GM21825 (cell line): Measurements from ENCODE around the gene TTF1.

Experiments
- ATAC-seq: cut with Tn5 transposase; IDR thresholded peaks from one replicate; pipeline ENCODE4 v1.9.1; 2021; ENCODE audit warnings: mild to moderate bottlenecking, moderate library complexity; ENCODE audit not compliant: unreplicated experiment

The TTF1 gene, protein sequence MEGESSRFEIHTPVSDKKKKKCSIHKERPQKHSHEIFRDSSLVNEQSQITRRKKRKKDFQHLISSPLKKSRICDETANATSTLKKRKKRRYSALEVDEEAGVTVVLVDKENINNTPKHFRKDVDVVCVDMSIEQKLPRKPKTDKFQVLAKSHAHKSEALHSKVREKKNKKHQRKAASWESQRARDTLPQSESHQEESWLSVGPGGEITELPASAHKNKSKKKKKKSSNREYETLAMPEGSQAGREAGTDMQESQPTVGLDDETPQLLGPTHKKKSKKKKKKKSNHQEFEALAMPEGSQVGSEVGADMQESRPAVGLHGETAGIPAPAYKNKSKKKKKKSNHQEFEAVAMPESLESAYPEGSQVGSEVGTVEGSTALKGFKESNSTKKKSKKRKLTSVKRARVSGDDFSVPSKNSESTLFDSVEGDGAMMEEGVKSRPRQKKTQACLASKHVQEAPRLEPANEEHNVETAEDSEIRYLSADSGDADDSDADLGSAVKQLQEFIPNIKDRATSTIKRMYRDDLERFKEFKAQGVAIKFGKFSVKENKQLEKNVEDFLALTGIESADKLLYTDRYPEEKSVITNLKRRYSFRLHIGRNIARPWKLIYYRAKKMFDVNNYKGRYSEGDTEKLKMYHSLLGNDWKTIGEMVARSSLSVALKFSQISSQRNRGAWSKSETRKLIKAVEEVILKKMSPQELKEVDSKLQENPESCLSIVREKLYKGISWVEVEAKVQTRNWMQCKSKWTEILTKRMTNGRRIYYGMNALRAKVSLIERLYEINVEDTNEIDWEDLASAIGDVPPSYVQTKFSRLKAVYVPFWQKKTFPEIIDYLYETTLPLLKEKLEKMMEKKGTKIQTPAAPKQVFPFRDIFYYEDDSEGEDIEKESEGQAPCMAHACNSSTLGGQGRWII

GRCh38 chr9:132406554-132407122 lies at the start of gene TTF1:
Gene TTF1 (minus strand): TSS chr9:132406840. CDS start chr9:132402821, 4,019 bp downstream.
- peak; percentile 80 for ATAC-seq

DNA sequence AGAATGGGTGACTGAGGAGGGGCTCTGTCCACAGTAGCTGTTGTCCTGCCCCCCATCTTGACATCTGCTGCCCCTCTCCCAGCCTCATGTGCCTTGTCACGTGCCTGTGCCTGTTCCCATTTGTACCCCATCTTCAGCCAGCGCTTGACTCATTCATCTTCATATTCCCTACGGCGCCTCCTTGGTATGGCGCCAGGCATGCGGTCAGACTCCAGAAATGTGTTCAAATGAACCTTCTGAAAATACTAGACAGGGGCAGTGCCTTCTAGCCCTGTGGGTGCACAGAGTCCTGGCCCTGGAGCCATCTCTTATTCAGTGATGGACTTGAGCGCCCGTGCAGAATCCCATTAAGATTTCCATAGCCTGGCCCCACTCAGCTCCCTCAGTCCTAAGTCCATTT lies 49.6 kb upstream of the TTF1 start:
- ATAC-seq = no peak

DNA sequence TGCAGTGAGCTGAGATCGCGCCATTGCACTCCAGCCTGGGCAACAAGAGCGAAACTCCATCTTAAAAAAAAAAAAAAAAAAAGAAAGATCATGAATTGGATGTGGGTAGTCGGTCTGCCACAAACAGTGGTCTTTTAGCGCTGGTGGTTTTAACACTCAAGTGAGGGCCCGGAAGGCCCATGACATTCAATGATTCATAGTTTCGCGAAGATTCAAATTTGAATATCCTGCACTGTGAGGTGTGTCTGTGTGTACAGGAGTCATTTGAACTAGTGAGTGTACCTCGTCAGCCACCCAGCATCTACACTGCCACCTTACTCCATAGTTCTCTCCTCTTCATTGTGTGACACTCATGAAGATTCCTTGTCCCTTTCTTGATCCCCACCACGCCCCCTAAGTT lies 44.6 kb upstream of the TTF1 start:
- ATAC-seq = no peak

DNA sequence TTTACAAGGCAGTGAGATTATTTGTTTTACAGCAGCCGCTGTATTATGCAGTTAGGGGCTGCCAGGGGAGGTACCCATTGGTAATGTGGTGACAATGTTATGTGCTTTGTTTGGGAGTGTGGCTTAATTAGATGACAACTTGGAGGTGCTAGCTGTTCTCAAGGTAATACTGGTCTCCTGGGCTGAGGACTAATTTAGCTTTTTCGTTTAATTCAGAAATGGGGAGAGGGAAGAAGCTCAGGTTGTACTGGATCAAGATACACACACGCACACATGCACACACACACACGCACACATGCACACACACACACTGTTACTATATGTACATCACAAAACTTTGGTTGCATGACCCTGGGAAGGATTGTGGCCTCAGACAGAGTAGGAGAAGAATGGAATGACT lies 41.3 kb upstream of the TTF1 start:
- ATAC-seq = no peak

GRCh38 chr9:132447346-132447745 lies 40.7 kb upstream of the TTF1 start:
- ATAC-seq = no peak

DNA sequence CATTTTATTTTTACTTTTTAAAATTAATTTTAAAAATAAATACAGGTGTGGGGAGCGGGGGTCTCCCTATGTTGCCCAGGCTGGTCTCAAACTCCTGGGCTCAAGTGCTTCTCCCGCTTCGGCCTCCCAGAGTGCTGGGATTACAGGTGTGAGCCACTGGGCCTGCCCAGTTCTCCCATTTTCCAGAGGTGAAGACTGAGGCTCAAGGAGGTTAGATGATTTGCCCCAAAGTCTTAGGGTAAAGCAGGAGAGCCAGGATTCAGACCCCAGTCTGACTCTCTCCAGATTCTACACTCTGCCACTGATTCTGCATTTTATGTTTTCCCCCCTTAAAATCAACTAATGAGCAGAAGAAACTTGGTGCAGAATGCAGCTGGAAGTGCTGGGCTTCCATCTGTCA lies 40.2 kb upstream of the TTF1 start:
- no peak for ATAC-seq

GRCh38 chr9:132443951-132444607 lies 37.4 kb upstream of the TTF1 start:
- ATAC-seq = no peak

- ATAC-seq = no peak
These were observed 34.8 kb upstream of the TTF1 start for GRCh38 chr9:132441404-132441803.

DNA sequence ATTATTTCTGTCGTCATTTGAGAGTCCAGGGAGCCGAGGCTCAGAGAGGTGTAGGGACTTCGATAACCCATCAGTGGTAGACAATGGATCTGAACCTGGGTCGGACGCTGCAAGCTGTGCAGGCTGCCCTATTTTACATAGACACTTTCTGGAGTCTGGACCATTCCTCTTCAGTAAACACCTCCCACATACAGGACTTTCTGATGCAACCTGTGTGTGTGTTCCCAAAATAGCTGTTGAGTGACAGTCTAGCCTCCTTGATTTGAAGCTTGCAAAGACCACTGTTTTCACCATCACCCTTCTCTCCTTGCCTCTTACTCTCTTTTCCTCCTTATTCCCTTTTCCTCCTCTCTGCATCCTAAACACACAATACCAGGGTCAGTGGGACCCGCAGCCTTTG lies 34.1 kb upstream of the TTF1 start:
- ATAC-seq = no peak

DNA sequence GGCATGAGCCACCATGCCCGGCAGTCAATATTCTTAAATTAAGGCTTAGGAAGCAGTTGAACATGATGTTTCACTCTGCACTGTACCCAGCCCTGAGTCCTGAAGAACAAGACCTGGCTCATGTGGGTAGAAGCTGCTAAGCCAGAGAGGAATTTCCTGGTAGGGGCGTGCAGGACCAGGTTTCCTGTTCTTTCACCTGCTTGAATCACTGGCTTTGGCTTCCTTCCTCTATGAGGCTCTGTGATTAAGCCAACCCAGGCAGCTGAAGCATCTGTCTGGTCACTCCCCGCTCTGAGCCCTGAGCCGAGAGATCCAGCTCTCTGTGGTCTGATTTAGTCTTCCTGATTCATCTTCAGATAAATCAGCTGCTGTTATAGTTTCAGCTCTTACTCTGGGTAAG lies 32.5 kb upstream of the TTF1 start:
- no peak for ATAC-seq

GRCh38 chr9:132434881-132435280 lies 28.2 kb upstream of the TTF1 start:
- ATAC-seq = no peak

- ATAC-seq = no peak
These were observed 24.4 kb upstream of the TTF1 start for GRCh38 chr9:132430998-132431397.

- ATAC-seq = no peak
These were observed 20.2 kb upstream of the TTF1 start for GRCh38 chr9:132426639-132427414.

DNA sequence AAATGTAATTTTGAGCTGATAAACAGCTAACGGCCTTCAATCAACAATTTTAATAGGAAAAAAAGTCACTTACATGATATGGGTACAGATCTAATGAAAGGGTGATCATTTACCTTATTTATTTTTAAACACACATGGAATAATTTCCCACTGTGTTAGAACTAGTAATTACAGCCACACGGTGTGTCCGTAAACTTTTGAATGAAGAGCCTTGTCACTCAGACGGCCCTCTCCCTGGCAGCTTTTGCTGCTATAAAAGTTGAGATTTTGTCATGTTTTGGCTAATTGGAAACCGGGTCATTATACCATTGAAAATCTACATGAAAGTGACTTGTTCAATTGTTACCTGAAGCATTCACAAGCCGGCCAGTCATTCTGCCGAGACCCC lies 19.0 kb upstream of the TTF1 start:
- no peak for ATAC-seq

GRCh38 chr9:132424857-132425674 lies 18.4 kb upstream of the TTF1 start:
- no peak for ATAC-seq

GRCh38 chr9:132423503-132423902 lies 16.9 kb upstream of the TTF1 start:
- no peak for ATAC-seq

DNA sequence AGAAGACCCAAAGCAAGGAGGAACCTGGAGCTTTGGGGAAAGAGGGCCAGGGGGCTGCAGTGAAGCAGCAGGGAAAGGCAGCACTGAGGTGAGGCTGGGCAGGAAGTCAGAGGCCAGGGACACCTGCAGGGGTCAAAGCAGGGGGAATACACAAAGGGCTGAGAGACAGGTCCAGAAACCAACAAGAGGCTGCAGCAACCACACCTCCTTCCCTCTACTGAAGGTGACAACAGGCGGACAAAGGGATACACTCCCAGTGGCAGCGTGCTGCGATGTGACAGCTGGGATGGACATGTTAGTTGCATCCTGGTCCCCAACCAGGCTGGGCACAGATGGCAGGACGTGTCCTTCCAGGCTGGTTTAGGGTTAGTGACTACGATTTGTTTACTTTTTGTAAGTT lies 15.9 kb upstream of the TTF1 start:
- ATAC-seq = no peak

DNA sequence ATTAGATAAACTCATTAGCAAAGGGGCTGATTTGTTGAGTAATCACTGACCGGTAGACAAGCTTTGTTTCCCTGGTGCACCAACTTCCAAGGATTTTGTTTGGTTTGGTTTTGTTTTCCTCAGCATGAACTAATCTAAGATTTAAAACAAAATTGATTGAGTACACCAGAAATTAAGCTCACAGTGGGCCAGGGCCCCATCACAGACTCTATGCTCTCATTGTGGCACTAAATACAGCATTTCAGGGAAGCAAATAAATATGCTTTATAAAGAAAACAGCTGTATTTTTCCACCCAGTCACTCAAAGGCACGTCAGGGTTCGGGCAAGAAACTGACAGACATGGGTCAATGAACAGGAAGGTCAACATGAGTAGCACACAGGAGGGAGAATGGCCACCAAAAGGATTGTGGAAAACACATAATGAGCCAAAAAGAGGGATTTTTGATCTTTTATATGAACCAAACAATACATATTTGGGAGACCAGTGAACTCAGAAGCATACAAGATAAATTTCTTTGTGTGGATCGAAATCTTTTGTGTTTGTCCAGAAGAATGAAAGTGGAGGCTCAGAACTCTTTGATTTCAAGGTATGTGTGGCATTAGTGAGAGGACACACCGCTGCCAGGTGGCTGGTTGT lies 12.2 kb upstream of the TTF1 start:
- no peak for ATAC-seq

DNA sequence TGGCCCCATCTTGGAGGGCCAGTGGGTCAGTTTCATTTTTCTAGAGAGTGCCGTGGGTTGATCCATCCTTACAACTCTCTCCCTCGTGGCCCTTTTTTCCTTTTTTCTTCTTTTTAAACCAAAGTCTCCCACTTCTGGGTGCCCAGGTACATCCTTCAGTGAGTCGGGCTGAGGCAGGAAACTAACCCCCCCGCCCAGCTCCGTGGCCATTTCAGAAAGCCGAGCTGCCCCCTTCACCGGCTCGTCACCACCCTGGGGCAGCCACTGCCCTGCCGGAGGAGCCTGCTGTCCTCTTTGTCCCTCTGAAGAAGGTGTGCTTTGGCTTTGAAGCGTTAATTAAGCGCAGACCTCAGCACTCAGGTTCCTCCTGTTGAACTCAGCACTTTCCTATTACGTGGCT lies 8.5 kb upstream of the TTF1 start:
- no peak for ATAC-seq
